OCI-LY7 (cell line): ENCODE data around the gene CDK6.

Experiments
- EZH2phosphoT487 ChIP-seq: fragments of 200-600 bp; sonication (generic); IDR thresholded peaks from 2 replicates; pipeline ENCODE4 v1.6.1; 2018; ENCODE audit warnings: low read depth, borderline replicate concordance, mild to moderate bottlenecking, mixed run types, antibody characterized with exemption, low read length, moderate library complexity, mixed read lengths
- TF ChIP-seq, protein P1 (sequence below): fragments of 200-600 bp; sonication (generic); conservative IDR thresholded peaks from 2 replicates; pipeline ENCODE4 v1.5.1; 2014; ENCODE audit warnings: mild to moderate bottlenecking, antibody characterized with exemption, low read length, moderate library complexity, mixed read lengths

DNA sequence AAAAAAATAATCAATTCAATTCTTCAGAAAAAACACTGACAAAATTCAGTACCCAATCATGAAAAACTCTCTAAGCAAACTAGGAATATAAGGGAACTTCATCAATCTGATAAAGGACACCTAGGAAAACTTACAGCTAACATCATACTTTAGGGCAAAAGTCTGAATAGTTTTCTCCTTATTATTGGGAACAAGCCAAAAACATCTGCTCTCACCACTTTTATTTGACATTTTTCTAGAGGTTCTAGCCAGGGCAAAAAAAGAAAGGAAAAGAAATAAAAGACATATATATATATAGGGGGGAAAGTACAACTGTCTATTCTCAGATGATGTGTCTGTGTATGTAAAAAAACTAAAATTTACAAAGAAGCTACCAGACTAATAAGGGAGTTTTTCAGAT lies 19.0 kb downstream of the CDK6 start:
- TF ChIP-seq EZH2phosphoT487, result no peak
- TF ChIP-seq, protein P1, sequence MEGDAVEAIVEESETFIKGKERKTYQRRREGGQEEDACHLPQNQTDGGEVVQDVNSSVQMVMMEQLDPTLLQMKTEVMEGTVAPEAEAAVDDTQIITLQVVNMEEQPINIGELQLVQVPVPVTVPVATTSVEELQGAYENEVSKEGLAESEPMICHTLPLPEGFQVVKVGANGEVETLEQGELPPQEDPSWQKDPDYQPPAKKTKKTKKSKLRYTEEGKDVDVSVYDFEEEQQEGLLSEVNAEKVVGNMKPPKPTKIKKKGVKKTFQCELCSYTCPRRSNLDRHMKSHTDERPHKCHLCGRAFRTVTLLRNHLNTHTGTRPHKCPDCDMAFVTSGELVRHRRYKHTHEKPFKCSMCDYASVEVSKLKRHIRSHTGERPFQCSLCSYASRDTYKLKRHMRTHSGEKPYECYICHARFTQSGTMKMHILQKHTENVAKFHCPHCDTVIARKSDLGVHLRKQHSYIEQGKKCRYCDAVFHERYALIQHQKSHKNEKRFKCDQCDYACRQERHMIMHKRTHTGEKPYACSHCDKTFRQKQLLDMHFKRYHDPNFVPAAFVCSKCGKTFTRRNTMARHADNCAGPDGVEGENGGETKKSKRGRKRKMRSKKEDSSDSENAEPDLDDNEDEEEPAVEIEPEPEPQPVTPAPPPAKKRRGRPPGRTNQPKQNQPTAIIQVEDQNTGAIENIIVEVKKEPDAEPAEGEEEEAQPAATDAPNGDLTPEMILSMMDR, result no peak
